Mammary microvascular endothelial cell (primary cell): ENCODE results near the gene PRDM7. TPM values are rescaled to one million over a fixed set of nuclear protein-coding genes. Genes with fewer than 3 reads are reported as not detected.

Source experiments
- total RNA-seq: library from RNA; depleted of rRNA; stranded (reverse); fragments of >200 nt; gene quantifications from 2 replicates; pipeline ENCODE4 v1.2.3, GENCODE V29; 2015

PRDM7 gene
- total RNA-seq, result not detected in 2 replicates

DNA sequence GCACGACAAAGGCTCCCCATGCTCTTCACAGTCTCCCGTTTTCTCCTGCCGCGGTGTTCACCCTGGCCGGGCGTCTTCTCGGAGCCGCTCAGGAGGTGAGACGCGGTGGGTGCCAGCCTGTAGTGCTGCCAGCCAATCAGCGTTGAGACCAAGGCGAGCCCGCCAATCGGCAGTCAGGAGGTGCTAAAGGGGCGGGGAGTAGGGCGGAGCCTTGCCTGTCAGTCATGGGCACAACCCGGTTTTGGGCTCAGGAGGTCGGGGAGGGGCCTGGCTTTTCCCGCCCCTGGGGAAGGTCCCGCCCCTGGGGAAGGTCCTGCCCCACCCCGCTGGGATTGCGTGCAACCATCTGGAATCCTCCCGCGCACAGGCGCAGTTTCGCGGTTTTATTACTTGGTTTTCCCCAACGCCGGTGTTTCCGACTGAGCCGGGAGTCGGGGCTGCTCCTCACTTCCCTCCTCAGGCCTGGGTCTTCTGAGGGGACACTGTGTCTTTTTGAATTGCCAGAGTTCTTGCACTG, at the start of gene PRDM7:
Gene PRDM7 (minus strand): TSS at position 92 of the 517 bp plus-strand sequence. CDS start 1,421 bp downstream, outside the sequence.

GRCh38 chr16:90018652-90019542, 58.2 kb downstream of the PRDM7 start, which contains the start of gene DBNDD1:
DBNDD1 (minus strand) TSS chr16:90019456; CDS start chr16:90019341, 115 bp downstream.

Other genes with a start within 250 kb of the PRDM7 start
- gene SPIRE2, start 248.9 kb downstream of the PRDM7 start, total RNA-seq, result 1.6 and 2.4 TPM in 2 replicates
- gene TCF25, start 203.7 kb downstream of the PRDM7 start, total RNA-seq, result 130 and 132 TPM in 2 replicates
- gene MC1R, start 158.5 kb downstream of the PRDM7 start, total RNA-seq, result 0.87 and 1.1 TPM in 2 replicates
- 202 and 210 TPM in 2 replicates for gene TUBB3, start 154.0 kb downstream of the PRDM7 start, total RNA-seq
- gene DEF8, start 128.6 kb downstream of the PRDM7 start, total RNA-seq, result 132 and 147 TPM in 2 replicates
- gene DBNDD1, start 57.9 kb downstream of the PRDM7 start, total RNA-seq, result 4.0 and 5.7 TPM in 2 replicates